Activated CD4-positive, alpha-beta T cell treated with anti-CD3 and anti-CD28 coated beads, Interleukin-2, Interleukin-4, amounts not matched to agents 100 ng/mL and 50 ng/mL, durations not matched to agents 16 hours and 8 hours (primary cell): ENCODE data around the gene AWAT1.
"Not testable (repeated sequence)": the region's sequence is repeated elsewhere in the genome, so short reads cannot be mapped to it uniquely, and the experiment has no call there.

ENCODE experiments used
- DNase-seq: peaks from one replicate; pipeline ENCODE4 v3.0.0-alpha.2; 2020; ENCODE audit warnings: low spot score

AWAT1 gene

GRCh38 chrX:70234355-70234754 is at the start of gene AWAT1:
Gene AWAT1, plus strand, starts transcription at chrX:70234655. Its CDS starts 41 bp downstream, at chrX:70234696.
- no peak for DNase-seq

- DNase-seq, result no peak
Measured at GRCh38 chrX:70190225-70190624, 44.2 kb upstream of the AWAT1 start.

GRCh38 chrX:70196961-70197720 is 37.3 kb upstream of the AWAT1 start:
- peak; percentile 79 for DNase-seq

GRCh38 chrX:70201732-70202131 is 32.7 kb upstream of the AWAT1 start:
- DNase-seq, result no peak

GRCh38 chrX:70208479-70208878 is 26.0 kb upstream of the AWAT1 start:
- no peak for DNase-seq

- DNase-seq, result not testable (repeated sequence)
Measured at GRCh38 chrX:70209570-70209969, 24.9 kb upstream of the AWAT1 start.

- no peak for DNase-seq
Measured at GRCh38 chrX:70219938-70220764, 14.3 kb upstream of the AWAT1 start.

GRCh38 chrX:70226048-70226447 is 8.4 kb upstream of the AWAT1 start:
- no peak for DNase-seq

GRCh38 chrX:70226687-70227086 is 7.8 kb upstream of the AWAT1 start:
- no peak for DNase-seq

- no peak for DNase-seq
Measured at GRCh38 chrX:70231666-70232065, 2.8 kb upstream of the AWAT1 start.

- no peak for DNase-seq
Measured at GRCh38 chrX:70240751-70241150, 6.3 kb downstream of the AWAT1 start.

GRCh38 chrX:70241501-70241900 is 7.0 kb downstream of the AWAT1 start:
- no peak for DNase-seq

GRCh38 chrX:70243601-70244000 is 9.1 kb downstream of the AWAT1 start:
- not testable (repeated sequence) for DNase-seq

GRCh38 chrX:70244881-70245280 is 10.4 kb downstream of the AWAT1 start:
- no peak for DNase-seq

- no peak for DNase-seq
Measured at GRCh38 chrX:70247252-70247651, 12.8 kb downstream of the AWAT1 start.

GRCh38 chrX:70252491-70252890 is 18.0 kb downstream of the AWAT1 start:
- no peak for DNase-seq

GRCh38 chrX:70253377-70254062 is 19.1 kb downstream of the AWAT1 start:
- peak; percentile 9 for DNase-seq

- no peak for DNase-seq
Measured at GRCh38 chrX:70254063-70254400, 19.6 kb downstream of the AWAT1 start.

GRCh38 chrX:70254909-70255308 is 20.5 kb downstream of the AWAT1 start:
- DNase-seq, result no peak

GRCh38 chrX:70255452-70255851 is 21.0 kb downstream of the AWAT1 start:
- no peak for DNase-seq

- no peak for DNase-seq
Measured at GRCh38 chrX:70257423-70258288, 23.2 kb downstream of the AWAT1 start.

- no peak for DNase-seq
Measured at GRCh38 chrX:70260104-70260503, 25.6 kb downstream of the AWAT1 start, which contains the start of gene P2RY4. Gene P2RY4, minus strand, starts transcription at chrX:70260204. Its CDS starts 580 bp downstream, at chrX:70259624.
